ENCODE results near the gene VPREB1. TPM values are rescaled to one million over a fixed set of nuclear protein-coding genes. Genes with fewer than 3 reads are reported as not detected.
"Not testable (repeated sequence)": the region's sequence is repeated elsewhere in the genome, so short reads cannot be mapped to it uniquely, and the experiment has no call there.

The VPREB1 gene
- total RNA-seq, 6 experiments from 2014 or later: not detected

GRCh38 chr22:22216450-22216959 is 28.1 kb upstream of the VPREB1 start:
- Mint-ChIP-seq H3K27ac (no peak overlapping the region), H3K27me3 (ENCODE audit: insufficient read depth) (peaks cover 27% of the 10 kb centered on the region)

GRCh38 chr22:22218302-22218701 is 26.3 kb upstream of the VPREB1 start:
- no peak overlapping the region for H3K4me3 Mint-ChIP-seq
- no peak overlapping the region for H3K27ac Mint-ChIP-seq
- no peaks in the 10 kb centered on the region for H3K4me1 Mint-ChIP-seq (ENCODE audit: low read depth)
- no peaks in the 10 kb centered on the region for H3K36me3 Mint-ChIP-seq (ENCODE audit: low read depth)
- H3K27me3 Mint-ChIP-seq (ENCODE audit: insufficient read depth): peaks cover 26% of the 10 kb centered on the region
- DNase-seq: no peak
- no peaks in the 10 kb centered on the region for H3K9me3 Mint-ChIP-seq
- no peak for TF ChIP-seq CTCF (IDR thresholded peaks at IDR 0.05)

More at GRCh38 chr22:22216450-22216959, 28.1 kb upstream of the VPREB1 start:
- Mint-ChIP-seq H3K9me3 (no peaks in the 10 kb centered on the region), H3K4me3 (no peak overlapping the region), H3K36me3 (ENCODE audit: low read depth) (no peaks in the 10 kb centered on the region), H3K4me1 (ENCODE audit: low read depth) (no peaks in the 10 kb centered on the region)
- no peak for TF ChIP-seq CTCF (IDR thresholded peaks at IDR 0.05)
- no peak for DNase-seq

- Mint-ChIP-seq H3K36me3 (ENCODE audit: low read depth) (no peaks in the 10 kb centered on the region), H3K27ac (no peak overlapping the region), H3K4me3 (no peak overlapping the region), H3K9me3 (no peaks in the 10 kb centered on the region), H3K4me1 (ENCODE audit: low read depth) (no peaks in the 10 kb centered on the region), H3K27me3 (ENCODE audit: insufficient read depth) (peaks cover 19% of the 10 kb centered on the region)
- TF ChIP-seq CTCF (IDR thresholded peaks at IDR 0.05): no peak
- no peak for DNase-seq
These were observed 25.2 kb upstream of the VPREB1 start for GRCh38 chr22:22219140-22219996.

GRCh38 chr22:22221043-22221442 is 23.5 kb upstream of the VPREB1 start:
- not testable (repeated sequence) for H3K9me3 Mint-ChIP-seq; H3K4me1 Mint-ChIP-seq (ENCODE audit: low read depth); H3K27ac Mint-ChIP-seq; DNase-seq; H3K4me3 Mint-ChIP-seq; H3K36me3 Mint-ChIP-seq (ENCODE audit: low read depth)
- H3K27me3 Mint-ChIP-seq (ENCODE audit: insufficient read depth): peaks cover 14% of the 10 kb centered on the region

GRCh38 chr22:22226448-22227187 is 18.0 kb upstream of the VPREB1 start:
- H3K4me3 Mint-ChIP-seq: no peak overlapping the region
- TF ChIP-seq CTCF (IDR thresholded peaks at IDR 0.05): no peak
- no peaks in the 10 kb centered on the region for H3K9me3 Mint-ChIP-seq
- no peak overlapping the region for H3K27ac Mint-ChIP-seq
- peaks cover 9% of the 10 kb centered on the region for H3K27me3 Mint-ChIP-seq (ENCODE audit: insufficient read depth)
- DNase-seq: no peak
- no peaks in the 10 kb centered on the region for H3K36me3 Mint-ChIP-seq (ENCODE audit: low read depth)
- H3K4me1 Mint-ChIP-seq (ENCODE audit: low read depth): peaks cover 8% of the 10 kb centered on the region

GRCh38 chr22:22228421-22228820 is 16.2 kb upstream of the VPREB1 start:
- TF ChIP-seq CTCF (IDR thresholded peaks at IDR 0.05): no peak
- Mint-ChIP-seq H3K9me3 (no peaks in the 10 kb centered on the region), H3K36me3 (ENCODE audit: low read depth) (no peaks in the 10 kb centered on the region), H3K4me1 (ENCODE audit: low read depth) (peaks cover 8% of the 10 kb centered on the region), H3K27ac (no peak overlapping the region), H3K4me3 (no peak overlapping the region), H3K27me3 (ENCODE audit: insufficient read depth) (peaks cover 10% of the 10 kb centered on the region; the same call in 1 of the 2 replicates)
- DNase-seq: no peak

Data from HFFc6 (cell line).